Measurements from ENCODE around the gene AP1G2. TPM values are rescaled to one million over a fixed set of nuclear protein-coding genes. Genes with fewer than 3 reads are reported as not detected.

The AP1G2 gene
- total and polyA plus RNA-seq, 2 of the 4 experiments (the other 2 are of a cell fraction), result 2.9 to 19.2 TPM

DNA sequence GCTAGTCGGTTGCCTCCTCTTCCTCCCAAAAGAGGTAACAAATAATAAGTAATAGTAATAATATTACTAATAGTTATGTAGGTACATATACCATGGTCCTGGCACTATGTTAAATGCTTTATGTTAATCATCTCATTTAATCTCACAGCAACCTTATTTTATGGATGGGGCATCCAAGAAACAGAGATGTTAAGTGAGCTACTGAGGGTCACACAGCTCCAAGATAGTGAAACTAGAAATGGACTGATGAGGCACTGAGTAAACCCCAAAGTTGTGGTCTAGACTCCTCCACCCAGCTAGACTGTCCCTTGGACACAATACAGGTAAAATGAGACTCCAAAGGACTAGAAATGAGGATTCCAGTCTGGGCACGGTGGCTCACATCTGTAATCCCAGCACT lies 31.1 kb downstream of the AP1G2 start:
- no peak overlapping the region for H3K23ac ChIP-seq (ENCODE audit: low read depth, low read length)
- H2AK9ac ChIP-seq (replicated peaks; ENCODE audit: low read depth, low read length, poor library complexity), result no peak overlapping the region
- no peak overlapping the region for H2BK20ac ChIP-seq (ENCODE audit: low read depth, low read length)
- no peak overlapping the region for H4K5ac ChIP-seq (ENCODE audit: low read depth, low read length)
- H3K27ac ChIP-seq (ENCODE audit: insufficient read depth, low read length), result no peak overlapping the region
- no peak overlapping the region for H2AFZ ChIP-seq (replicated peaks; ENCODE audit: low read length, poor library complexity)
- no peak overlapping the region for H2BK120ac ChIP-seq (ENCODE audit: low read depth, low read length)
- no peak overlapping the region for H3K18ac ChIP-seq (ENCODE audit: low read depth, low read length)
- peaks cover 6% of the 10 kb centered on the region for H3K4me1 ChIP-seq (ENCODE audit: control insufficient read depth, insufficient read depth, low read length)
- ChIA-PET CTCF (no interaction called here), POLR2A (ENCODE audit: unreplicated experiment) (no interaction called here)
- no peak overlapping the region for H3K14ac ChIP-seq (replicated peaks; ENCODE audit: low read depth, low read length)
- no peak overlapping the region for H2BK5ac ChIP-seq (ENCODE audit: low read depth, low read length, poor library complexity, severe bottlenecking)
- BruUV-seq (replicated peaks), result no TSS peak
- H2BK15ac ChIP-seq (ENCODE audit: low read depth, low read length), result no peak overlapping the region
- no peak overlapping the region for H4K8ac ChIP-seq (ENCODE audit: low read depth in 2 of 2, low read length in 2 of 2)
- no peak for TF ChIP-seq CEBPB (IDR thresholded peaks at IDR 0.05; ENCODE audit: low read depth, low read length)
- no peak for TF ChIP-seq MXI1 (IDR thresholded peaks at IDR 0.05; ENCODE audit: borderline replicate concordance, low read depth, low read length)
- TF ChIP-seq, protein P1, sequence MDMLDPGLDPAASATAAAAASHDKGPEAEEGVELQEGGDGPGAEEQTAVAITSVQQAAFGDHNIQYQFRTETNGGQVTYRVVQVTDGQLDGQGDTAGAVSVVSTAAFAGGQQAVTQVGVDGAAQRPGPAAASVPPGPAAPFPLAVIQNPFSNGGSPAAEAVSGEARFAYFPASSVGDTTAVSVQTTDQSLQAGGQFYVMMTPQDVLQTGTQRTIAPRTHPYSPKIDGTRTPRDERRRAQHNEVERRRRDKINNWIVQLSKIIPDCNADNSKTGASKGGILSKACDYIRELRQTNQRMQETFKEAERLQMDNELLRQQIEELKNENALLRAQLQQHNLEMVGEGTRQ (IDR thresholded peaks at IDR 0.05; ENCODE audit: low read depth, low read length), result no peak
- TF ChIP-seq RAD21 (IDR thresholded peaks at IDR 0.05; ENCODE audit: low read length), result no peak
- no peak for TF ChIP-seq FOS (IDR thresholded peaks at IDR 0.05; ENCODE audit: low read depth, low read length)
- TF ChIP-seq POLR2A (IDR thresholded peaks at IDR 0.05; ENCODE audit: low read depth, low read length), result no peak
- TF ChIP-seq SMC3 (IDR thresholded peaks at IDR 0.05; ENCODE audit: low read depth, low read length), result no peak
- TF ChIP-seq MAFK (IDR thresholded peaks at IDR 0.05; ENCODE audit: low read depth, low read length), result no peak
- no peak for TF ChIP-seq BHLHE40 (IDR thresholded peaks at IDR 0.05; ENCODE audit: low read depth, low read length)
- TF ChIP-seq MAZ (IDR thresholded peaks at IDR 0.05; ENCODE audit: borderline replicate concordance, low read depth, low read length), result no peak
- TF ChIP-seq CHD1 (IDR thresholded peaks at IDR 0.05; ENCODE audit: low read depth, low read length), result no peak
- TF ChIP-seq, protein P2, sequence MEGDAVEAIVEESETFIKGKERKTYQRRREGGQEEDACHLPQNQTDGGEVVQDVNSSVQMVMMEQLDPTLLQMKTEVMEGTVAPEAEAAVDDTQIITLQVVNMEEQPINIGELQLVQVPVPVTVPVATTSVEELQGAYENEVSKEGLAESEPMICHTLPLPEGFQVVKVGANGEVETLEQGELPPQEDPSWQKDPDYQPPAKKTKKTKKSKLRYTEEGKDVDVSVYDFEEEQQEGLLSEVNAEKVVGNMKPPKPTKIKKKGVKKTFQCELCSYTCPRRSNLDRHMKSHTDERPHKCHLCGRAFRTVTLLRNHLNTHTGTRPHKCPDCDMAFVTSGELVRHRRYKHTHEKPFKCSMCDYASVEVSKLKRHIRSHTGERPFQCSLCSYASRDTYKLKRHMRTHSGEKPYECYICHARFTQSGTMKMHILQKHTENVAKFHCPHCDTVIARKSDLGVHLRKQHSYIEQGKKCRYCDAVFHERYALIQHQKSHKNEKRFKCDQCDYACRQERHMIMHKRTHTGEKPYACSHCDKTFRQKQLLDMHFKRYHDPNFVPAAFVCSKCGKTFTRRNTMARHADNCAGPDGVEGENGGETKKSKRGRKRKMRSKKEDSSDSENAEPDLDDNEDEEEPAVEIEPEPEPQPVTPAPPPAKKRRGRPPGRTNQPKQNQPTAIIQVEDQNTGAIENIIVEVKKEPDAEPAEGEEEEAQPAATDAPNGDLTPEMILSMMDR (conservative IDR thresholded peaks at IDR 0.05; ENCODE audit: low read depth, low read length), result no peak
- TF ChIP-seq RFX5 (IDR thresholded peaks at IDR 0.05; ENCODE audit: low read depth, low read length), result no peak
- TF ChIP-seq, protein P3, sequence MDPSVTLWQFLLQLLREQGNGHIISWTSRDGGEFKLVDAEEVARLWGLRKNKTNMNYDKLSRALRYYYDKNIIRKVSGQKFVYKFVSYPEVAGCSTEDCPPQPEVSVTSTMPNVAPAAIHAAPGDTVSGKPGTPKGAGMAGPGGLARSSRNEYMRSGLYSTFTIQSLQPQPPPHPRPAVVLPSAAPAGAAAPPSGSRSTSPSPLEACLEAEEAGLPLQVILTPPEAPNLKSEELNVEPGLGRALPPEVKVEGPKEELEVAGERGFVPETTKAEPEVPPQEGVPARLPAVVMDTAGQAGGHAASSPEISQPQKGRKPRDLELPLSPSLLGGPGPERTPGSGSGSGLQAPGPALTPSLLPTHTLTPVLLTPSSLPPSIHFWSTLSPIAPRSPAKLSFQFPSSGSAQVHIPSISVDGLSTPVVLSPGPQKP (IDR thresholded peaks at IDR 0.05; ENCODE audit: borderline replicate concordance, low read depth, low read length), result no peak
- H3K9me3 ChIP-seq (ENCODE audit: control insufficient read depth, insufficient read depth, low read length), result no peaks in the 10 kb centered on the region
- H3K27me3 ChIP-seq (ENCODE audit: control insufficient read depth, insufficient read depth, low read length), result no peaks in the 10 kb centered on the region
- intact Hi-C loops (cut with micrococcal nuclease) (no loop called here), dilution Hi-C loops (cut with HindIII; ENCODE audit: low sequenced_read_pairs, unreplicated experiment) (no loop called here), in situ Hi-C loops (cut with MboI; ENCODE audit: low sequenced_read_pairs) (no loop called here)
- H2AK5ac ChIP-seq (ENCODE audit: low read depth, low read length), result no peak overlapping the region
- no CpG with 5 or more reads among the region's 2 CpGs for WGBS, 2 experiments (ENCODE audit: extremely low coverage in 2 of 2, insufficient read length in 1 of 2)
- H3K9ac ChIP-seq (ENCODE audit: low read depth, low read length), result no peak overlapping the region
- ATAC-seq (ENCODE audit: low read depth), result no peak
- no peak overlapping the region for H3K4ac ChIP-seq (ENCODE audit: low read depth, low read length)
- no peak for DNase-seq
- H4K91ac ChIP-seq (ENCODE audit: insufficient read depth, low read depth, low read length), result no peak overlapping the region
- no peak overlapping the region for H3K56ac ChIP-seq (ENCODE audit: extremely low read depth, insufficient read depth, low read length)
- H3K4me2 ChIP-seq (ENCODE audit: low read depth, low read length), result no peak overlapping the region
- H3K4me3 ChIP-seq (ENCODE audit: insufficient read depth, low read depth, low read length), result no peak overlapping the region
- H3K36me3 ChIP-seq (ENCODE audit: control insufficient read depth, insufficient read depth, low read length), result no peaks in the 10 kb centered on the region
- no peaks in the 10 kb centered on the region for H3K9me1 ChIP-seq (ENCODE audit: insufficient read depth, low read length)
- no peaks in the 10 kb centered on the region; the same call in 1 of the 2 replicates for H4K20me1 ChIP-seq (ENCODE audit: insufficient read depth, low read length)
- H3K79me1 ChIP-seq (ENCODE audit: low read depth in 1 of 2, low read length in 2 of 2), result no peaks in the 10 kb centered on the region

All from IMR-90 (cell line).